Endodermal cell (in vitro differentiated cells): ENCODE measurements around the gene NFIX. TPM values are rescaled to one million over a fixed set of nuclear protein-coding genes. Genes with fewer than 3 reads are reported as not detected.

Source experiments
- DNase-seq: peaks from one replicate; pipeline ENCODE4 v3.0.0-alpha.2; 2017
- H3K27ac ChIP-seq: 2 replicates; pipeline ENCODE4 v1.5.1; 2013; ENCODE audit warnings: mild to moderate bottlenecking, low read depth, low read length, moderate library complexity
- H3K27me3 ChIP-seq: 2 replicates; pipeline ENCODE4 v1.6.1; 2013; ENCODE audit warnings: mild to moderate bottlenecking, low read length, moderate library complexity; ENCODE audit not compliant: insufficient read depth, control insufficient read depth, poor library complexity, severe bottlenecking
- H3K36me3 ChIP-seq: 2 replicates; pipeline ENCODE4 v1.7.0; 2013; ENCODE audit warnings: mild to moderate bottlenecking, low read length, moderate library complexity; ENCODE audit not compliant: control insufficient read depth, insufficient read depth
- H3K4me1 ChIP-seq: one replicate; pipeline ENCODE4 v1.7.0; 2013; ENCODE audit warnings: low read length; ENCODE audit not compliant: control insufficient read depth, insufficient read depth
- H3K4me3 ChIP-seq: 2 replicates; pipeline ENCODE4 v1.5.1; 2013; ENCODE audit warnings: mild to moderate bottlenecking, low read length, moderate library complexity
- H3K9ac ChIP-seq: 2 replicates; pipeline ENCODE4 v1.6.1; 2013; ENCODE audit warnings: mild to moderate bottlenecking, low read length, moderate library complexity; ENCODE audit not compliant: poor library complexity, severe bottlenecking; ENCODE audit errors: extremely low read depth
- H3K9me3 ChIP-seq: 2 replicates; pipeline ENCODE4 v1.6.1; 2013; ENCODE audit warnings: mild to moderate bottlenecking, low read length, moderate library complexity; ENCODE audit not compliant: control insufficient read depth
- H3K27ac Mint-ChIP-seq: 2 replicates; pipeline ENCODE4 v1.8.0; 2020; ENCODE audit warnings: mixed read lengths
- H3K27me3 Mint-ChIP-seq: 2 replicates; pipeline ENCODE4 v1.8.0; 2021; ENCODE audit warnings: mild to moderate bottlenecking, mixed read lengths; ENCODE audit not compliant: insufficient read depth
- H3K36me3 Mint-ChIP-seq: 2 replicates; pipeline ENCODE4 v1.8.0; 2020; ENCODE audit warnings: low read depth, mixed read lengths
- H3K4me1 Mint-ChIP-seq: 2 replicates; pipeline ENCODE4 v1.8.0; 2020; ENCODE audit warnings: mixed read lengths
- H3K4me3 Mint-ChIP-seq: 2 replicates; pipeline ENCODE4 v1.8.0; 2020; ENCODE audit warnings: mild to moderate bottlenecking, moderate library complexity, mixed read lengths
- H3K9me3 Mint-ChIP-seq: 2 replicates; pipeline ENCODE4 v1.8.0; 2020; ENCODE audit warnings: mild to moderate bottlenecking, mixed read lengths
- WGBS, 2 experiments: methylation state at CpG; one replicate each; pipeline versions ENCODE4 v1.1.5 to v1.1.7; 2013; ENCODE audit warnings: missing lambda C conversion rate in 2 of 2, mixed read lengths in 1 of 2; ENCODE audit not compliant: insufficient coverage in 1 of 2, insufficient read length in 1 of 2; 5-methylcytosine and 5-hydroxymethylcytosine counted together
- total RNA-seq, 2 donors: library from RNA; stranded (reverse); fragmentation: NEBNext Ultra II Directional in 1 of 2; extraction: Animal tissue kit (Norgen Biotek cat#: 25700) in 1 of 2; gene quantifications; 2 replicates in 1 of 2; 3 replicates in 1 of 2; pipeline ENCODE4 v1.2.1, GENCODE V29; 2021
- TF ChIP-seq, protein P1 (sequence below): fragments of 200-600 bp; sonication (generic); conservative IDR thresholded peaks from 2 replicates; pipeline ENCODE4 v1.5.0; 2021; ENCODE audit warnings: antibody characterized with exemption, mild to moderate bottlenecking

NFIX gene
- total RNA-seq, 2 donors from 2014 or later: 0.22 to 0.40 TPM

DNA sequence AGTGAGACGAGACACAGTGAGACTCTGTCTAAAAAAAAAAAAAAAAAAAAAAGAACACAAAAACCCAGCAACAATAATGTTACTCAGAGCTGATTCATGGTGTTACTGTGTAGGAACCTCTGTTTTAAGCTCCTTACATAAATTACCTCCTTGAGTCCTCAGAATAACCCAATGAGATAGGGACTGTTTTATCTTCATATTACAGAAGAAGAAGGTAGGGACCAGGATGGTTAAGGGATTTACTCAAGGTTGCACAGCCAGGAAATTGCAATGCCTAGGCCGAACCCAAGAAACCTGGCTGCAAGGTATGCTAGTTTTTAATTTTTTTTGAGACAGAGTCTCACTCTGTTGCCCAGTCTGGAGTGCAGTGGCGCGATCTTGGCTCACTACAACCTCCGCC is 27.4 kb upstream of the NFIX start:
- Histone ChIP-seq H3K4me1 (no peaks in the 10 kb centered on the region), H3K4me3 (no peak overlapping the region), H3K9me3 (no peaks in the 10 kb centered on the region), H3K27me3 (no peaks in the 10 kb centered on the region), H3K36me3 (no peaks in the 10 kb centered on the region), H3K9ac (no peak overlapping the region), H3K27ac (no peak overlapping the region)
- Mint-ChIP-seq H3K27ac (no peak overlapping the region), H3K36me3 (no peaks in the 10 kb centered on the region), H3K9me3 (no peaks in the 10 kb centered on the region), H3K27me3 (peaks cover 6% of the 10 kb centered on the region), H3K4me3 (no peak overlapping the region), H3K4me1 (peaks cover 4% of the 10 kb centered on the region)
- no peak for DNase-seq
- WGBS, 2 experiments: 95 to 96% methylated on average over 4 to 5 of the region's 5 CpGs
- TF ChIP-seq, protein P1, sequence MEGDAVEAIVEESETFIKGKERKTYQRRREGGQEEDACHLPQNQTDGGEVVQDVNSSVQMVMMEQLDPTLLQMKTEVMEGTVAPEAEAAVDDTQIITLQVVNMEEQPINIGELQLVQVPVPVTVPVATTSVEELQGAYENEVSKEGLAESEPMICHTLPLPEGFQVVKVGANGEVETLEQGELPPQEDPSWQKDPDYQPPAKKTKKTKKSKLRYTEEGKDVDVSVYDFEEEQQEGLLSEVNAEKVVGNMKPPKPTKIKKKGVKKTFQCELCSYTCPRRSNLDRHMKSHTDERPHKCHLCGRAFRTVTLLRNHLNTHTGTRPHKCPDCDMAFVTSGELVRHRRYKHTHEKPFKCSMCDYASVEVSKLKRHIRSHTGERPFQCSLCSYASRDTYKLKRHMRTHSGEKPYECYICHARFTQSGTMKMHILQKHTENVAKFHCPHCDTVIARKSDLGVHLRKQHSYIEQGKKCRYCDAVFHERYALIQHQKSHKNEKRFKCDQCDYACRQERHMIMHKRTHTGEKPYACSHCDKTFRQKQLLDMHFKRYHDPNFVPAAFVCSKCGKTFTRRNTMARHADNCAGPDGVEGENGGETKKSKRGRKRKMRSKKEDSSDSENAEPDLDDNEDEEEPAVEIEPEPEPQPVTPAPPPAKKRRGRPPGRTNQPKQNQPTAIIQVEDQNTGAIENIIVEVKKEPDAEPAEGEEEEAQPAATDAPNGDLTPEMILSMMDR: no peak

DNA sequence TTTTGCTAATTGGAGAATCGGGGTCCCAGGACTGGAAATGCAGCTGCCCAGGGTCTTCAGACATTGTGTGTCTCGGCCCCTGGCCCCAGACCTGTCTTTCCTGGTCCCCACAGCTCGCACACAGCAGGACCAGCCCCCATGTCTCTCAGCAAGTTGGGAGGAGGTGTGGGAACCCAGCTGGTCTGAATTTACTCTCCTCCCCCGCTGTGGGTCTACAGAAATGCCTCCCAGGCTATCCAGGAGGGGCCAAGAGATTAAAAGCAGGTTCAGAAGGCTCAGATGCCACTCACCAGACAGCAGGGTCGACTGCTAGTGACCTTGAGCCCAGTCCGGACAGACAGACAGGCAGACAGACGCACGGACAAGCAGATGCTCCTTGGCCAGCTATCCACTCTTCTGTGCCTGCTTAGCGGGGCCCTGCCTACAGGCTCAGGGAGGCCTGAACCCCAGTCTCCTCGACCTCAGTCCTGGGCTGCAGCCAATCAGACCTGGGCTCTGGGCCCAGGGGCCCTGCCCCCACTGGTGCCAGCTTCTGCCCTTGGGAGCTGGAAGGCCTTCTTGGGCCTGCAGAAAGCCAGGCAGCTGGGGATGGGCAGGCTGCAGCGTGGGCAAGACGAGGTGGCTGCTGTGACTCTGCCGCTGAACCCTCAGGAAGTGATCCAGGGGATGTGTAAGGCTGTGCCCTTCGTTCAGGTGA is 25.8 kb upstream of the NFIX start, which contains the start of gene DAND5:
Gene DAND5 (plus strand): TSS at position 285 of the 697 bp plus-strand sequence. CDS start 85 bp downstream, at position 370.
- peaks cover 6% of the 10 kb centered on the region for H3K27me3 Mint-ChIP-seq
- Histone ChIP-seq H3K36me3 (no peaks in the 10 kb centered on the region), H3K9ac (no peak within 1 kb of the TSS), H3K27me3 (no peaks in the 10 kb centered on the region), H3K4me1 (no peaks in the 10 kb centered on the region), H3K9me3 (no peaks in the 10 kb centered on the region), H3K4me3 (no peak within 1 kb of the TSS), H3K27ac (no peak within 1 kb of the TSS)
- 78% methylated on average over 10 to 14 of the region's 14 CpGs for WGBS, 2 experiments
- TF ChIP-seq, protein P1: no peak
- no peak within 1 kb of the TSS for H3K4me3 Mint-ChIP-seq
- H3K4me1 Mint-ChIP-seq: peaks cover 4% of the 10 kb centered on the region
- no peak for DNase-seq
- H3K27ac Mint-ChIP-seq: no peak within 1 kb of the TSS
- no peaks in the 10 kb centered on the region for H3K9me3 Mint-ChIP-seq
- no peaks in the 10 kb centered on the region for H3K36me3 Mint-ChIP-seq

DNA sequence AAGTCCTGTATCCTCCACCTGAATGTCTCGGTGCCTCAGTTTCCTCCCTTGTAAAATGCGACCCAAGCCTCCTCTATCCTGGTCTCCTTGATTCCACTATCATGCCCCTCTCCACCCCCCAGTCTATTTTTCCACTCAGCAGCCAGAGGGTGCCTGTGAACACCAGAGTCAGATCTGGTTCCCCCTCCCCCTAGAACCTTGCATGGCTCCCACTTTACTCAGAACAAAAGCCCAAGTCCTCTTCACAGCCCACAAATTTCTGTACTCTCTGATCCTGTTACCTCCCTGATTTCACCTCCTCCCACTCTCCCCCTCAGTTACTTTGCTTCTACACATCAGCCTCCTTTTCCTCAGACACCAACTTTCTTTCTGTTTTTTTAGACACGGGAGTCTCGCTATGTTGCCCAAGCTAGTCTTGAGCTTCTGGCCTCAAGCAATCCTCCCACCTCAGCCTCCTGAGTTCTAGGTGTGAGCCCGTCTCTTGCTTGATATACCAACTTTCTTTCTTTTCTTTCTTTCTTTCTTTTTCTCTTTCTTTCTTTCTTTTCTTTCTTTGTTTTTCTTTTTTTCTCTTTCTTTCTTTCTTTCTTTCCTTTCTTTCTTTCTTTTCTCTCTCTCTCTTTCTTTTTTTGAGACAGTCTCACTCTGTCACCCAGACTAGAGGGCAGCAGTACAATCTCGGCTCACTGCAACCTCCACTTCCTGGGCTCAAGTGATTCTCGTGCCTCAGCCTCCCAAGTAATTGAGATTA is 25.0 kb upstream of the NFIX start:
- Histone ChIP-seq H3K27ac (no peak overlapping the region), H3K9ac (no peak overlapping the region), H3K4me3 (no peak overlapping the region), H3K36me3 (no peaks in the 10 kb centered on the region), H3K27me3 (no peaks in the 10 kb centered on the region), H3K4me1 (no peaks in the 10 kb centered on the region), H3K9me3 (no peaks in the 10 kb centered on the region)
- no peak for DNase-seq
- H3K4me3 Mint-ChIP-seq: no peak overlapping the region
- no peaks in the 10 kb centered on the region for H3K36me3 Mint-ChIP-seq
- peaks cover 2% of the 10 kb centered on the region for H3K4me1 Mint-ChIP-seq
- H3K27ac Mint-ChIP-seq: no peak overlapping the region
- H3K27me3 Mint-ChIP-seq: peaks cover 6% of the 10 kb centered on the region
- WGBS, 2 experiments: 94 to 97% methylated on average over 7 of the region's 7 CpGs
- H3K9me3 Mint-ChIP-seq: no peaks in the 10 kb centered on the region
- TF ChIP-seq, protein P1: no peak
